CD4-positive, alpha-beta T cell treated with Interferon alpha-2 for 1 hour (primary cell): Measurements from ENCODE around the gene FHIT.
A peak's percentile ranks its signal among the peaks of the same experiment; 100 is the strongest.

ENCODE experiments used
- DNase-seq, 2 donors: peaks; one replicate each; pipeline ENCODE4 v3.0.0-alpha.2; 2020 to 2022

FHIT gene

DNA sequence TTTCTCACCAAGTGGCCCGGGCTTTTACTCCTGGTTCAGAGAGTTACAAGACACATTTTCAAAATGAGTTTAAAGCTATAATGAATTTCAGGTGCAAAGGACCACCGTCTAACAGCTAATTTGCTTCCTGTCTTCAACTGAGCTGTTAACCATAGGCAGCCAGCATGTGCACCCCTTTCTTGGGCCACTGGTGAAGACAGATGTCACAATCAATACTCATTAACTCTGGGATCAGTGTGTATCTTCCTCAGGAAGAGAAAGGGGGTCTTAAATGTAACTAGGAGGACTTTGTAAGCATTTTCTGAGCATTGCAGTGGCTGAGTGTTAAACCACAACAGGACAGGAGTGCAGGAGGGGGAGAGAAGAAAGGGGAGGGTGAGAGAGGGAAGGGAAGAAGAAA is 1450.8 kb downstream of the FHIT start:
- no peak for DNase-seq

DNA sequence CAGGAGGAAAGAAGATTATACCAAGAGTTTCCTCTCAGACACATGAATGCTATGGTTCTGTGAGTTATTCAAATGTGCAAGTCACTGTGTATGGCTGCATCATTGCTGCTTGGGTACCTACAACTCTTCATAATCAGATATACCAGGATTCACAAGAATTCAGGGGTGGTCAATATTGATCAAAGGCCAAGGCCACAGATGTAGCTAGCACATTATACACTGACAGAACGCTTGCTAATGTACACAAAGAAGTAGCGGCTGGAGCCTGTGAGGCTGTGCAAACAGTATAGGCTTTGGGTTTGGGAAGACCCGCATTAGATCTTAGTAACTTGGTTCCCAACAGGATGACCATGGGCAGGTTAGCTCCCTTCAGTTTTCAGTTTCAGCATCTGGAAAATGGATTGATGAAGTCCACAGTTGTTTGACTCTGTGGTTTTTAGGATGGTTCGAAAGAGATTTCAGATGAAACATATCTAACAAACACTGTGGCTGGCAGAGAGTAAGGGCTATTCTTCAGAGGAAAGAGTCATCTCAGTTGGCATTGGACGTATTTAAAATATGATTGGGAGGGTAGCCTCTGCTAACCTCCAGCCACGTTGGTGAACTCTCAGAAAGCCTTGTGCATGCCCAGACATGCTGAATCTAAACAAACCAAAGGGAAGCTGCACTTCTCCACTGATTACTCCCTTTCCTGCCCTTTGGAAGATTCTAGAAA is 1452.7 kb downstream of the FHIT start:
- no peak for DNase-seq

DNA sequence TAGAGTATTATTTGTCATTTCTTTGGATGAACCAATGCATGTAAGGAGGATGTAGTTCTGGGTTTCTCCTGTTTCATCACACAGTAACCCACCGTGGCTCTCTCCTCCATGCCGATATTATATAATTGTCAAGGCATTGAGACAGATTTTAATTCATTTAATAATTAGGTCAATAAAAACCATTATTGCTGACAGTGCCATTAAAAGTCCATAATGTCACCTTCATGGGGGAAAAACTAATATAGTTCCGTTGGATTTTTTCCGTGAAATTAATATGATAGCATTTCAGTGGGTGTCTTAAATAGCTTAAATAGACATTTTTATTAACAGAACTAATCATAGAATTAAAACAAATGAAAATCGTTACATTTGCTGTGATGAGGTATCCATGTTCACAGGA is 1453.7 kb downstream of the FHIT start:
- no peak for DNase-seq

DNA sequence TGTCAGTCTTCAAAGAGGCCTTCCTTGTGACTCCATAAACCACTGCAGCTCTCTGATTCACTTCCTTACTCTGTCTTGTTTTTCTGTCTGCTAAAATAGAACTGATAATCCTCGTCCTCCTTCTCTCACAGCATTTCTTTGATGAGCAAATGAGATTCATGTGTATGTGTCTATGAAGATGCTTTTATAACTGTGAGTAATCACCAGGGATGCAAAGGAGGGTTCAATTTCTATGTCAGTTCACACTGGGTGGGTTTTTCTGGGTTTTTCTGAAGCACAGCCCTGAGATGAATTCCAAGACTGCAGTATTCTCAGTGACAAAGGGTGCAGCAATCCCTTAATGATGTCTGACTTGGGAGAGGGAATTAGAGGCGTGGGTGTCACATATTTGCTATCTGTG is 1454.8 kb downstream of the FHIT start:
- no peak for DNase-seq

DNA sequence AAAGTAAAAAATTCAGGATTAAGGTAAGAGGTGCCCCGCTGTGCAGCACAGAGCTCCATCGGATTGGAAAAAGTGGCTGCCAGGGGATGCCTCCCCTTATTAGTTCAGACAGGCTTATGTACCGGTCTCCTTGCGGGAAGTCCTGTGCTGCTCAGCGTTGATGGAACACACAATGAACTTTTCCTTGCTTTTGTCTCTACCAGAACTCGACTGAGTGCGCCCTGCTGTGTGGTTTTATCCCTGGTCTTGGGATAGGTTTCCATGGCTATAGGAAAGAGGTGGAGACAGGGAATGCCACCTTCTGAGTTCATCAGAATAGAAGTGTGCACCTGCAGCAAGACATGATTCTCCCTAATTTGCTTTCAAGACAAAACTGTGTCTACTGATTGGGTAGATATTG is 1455.5 kb downstream of the FHIT start:
- DNase-seq = no peak

DNA sequence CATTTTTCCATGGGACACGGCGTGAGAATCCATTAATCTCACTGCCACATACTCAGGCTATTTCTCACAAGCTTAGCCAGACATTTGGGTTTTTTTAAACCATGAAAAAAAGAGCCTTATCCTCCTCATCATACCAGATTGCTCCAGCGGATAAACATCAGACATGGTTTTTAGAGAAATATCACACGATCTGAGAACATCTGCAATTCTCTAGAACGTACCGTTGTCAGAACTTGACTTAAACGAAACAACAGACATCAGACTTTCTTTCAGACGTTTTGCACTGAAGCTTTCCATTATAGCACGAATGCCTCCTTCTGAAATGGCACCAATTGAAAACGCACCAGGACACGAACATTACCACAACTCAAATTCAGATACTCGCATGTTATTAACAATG is 1457.3 kb downstream of the FHIT start:
- no peak for DNase-seq

DNA sequence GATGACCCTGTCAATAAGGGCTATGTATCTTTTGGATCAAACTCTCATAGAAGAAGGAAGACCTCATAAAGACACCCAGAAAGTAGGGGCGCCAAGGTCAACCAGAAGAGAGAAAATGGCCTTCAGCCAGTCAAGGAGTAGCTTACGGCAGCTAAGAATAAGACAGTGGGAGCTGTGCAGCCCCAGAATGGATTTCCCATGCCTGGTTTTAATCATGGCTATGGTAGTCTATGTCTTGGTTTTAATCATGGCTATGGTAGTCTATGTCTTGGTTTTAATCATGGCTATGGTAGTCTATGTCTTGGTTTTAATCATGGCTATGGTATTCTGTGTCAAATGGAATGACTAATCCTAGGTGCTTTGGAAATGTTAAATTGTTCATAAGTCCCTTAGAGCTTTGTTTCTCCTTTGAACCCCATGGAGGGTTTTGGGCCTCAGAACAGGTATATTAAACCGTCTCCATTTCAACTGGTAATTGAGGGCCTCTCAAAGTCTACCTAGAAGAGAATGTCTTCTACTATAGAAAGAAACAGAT is 1459.4 kb downstream of the FHIT start:
- no peak for DNase-seq

DNA sequence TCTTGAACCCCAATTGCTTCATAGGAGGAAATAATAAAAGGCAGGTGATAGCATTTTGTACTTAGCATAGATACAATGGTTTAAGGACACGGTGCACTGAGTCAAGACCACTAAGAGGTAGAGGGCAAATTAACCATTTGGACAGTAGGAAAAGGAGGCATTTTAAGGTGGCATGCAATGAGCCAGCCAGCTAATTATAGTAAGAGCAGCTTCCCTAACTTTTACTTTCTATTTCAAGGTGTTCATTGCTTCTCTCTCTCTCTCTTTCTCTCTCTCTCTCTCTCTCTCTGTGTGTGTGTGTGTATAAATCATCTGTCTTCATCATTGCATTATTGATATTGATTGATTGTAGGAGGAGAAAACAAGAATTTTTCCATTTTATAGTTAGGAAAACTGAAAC is 1461.0 kb downstream of the FHIT start:
- DNase-seq = no peak

DNA sequence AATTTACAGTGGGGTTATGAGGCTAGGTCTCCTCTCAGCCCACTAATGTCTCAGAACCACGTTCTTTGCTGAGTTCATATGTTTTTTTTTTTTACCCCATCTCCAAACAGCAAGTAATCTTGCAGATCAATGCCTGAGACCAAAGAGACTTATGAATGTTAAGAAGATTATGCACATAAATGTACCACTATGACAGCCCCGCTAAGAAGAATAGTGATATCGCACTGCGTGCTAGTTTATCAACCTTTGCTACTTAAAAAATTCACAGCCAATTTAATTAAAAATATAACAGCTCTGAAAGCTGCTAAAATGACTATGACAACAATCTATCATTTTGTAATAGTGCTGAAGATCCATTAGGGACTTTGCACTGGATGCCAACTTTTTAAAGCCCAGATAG is 1462.5 kb downstream of the FHIT start:
- DNase-seq = no peak

DNA sequence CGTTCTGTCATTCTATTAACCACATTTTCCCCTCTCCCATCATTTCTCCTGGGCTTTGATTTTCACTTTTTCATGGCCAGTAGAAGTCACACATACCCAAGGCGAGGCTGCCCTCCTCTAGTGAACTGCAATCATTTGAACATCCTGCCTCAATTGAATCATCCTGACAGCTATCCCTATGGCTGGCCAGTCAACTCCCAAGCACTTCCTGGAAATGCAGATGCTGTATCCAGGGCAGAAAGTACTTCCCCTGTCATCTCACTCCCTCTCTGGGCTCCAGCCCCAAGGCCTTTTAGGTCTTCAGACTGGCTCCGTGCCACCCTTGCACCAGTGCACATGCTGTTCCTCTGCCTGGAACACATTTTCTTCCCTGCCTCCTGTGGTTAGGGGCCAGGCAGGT is 1463.1 kb downstream of the FHIT start:
- DNase-seq = no peak

DNA sequence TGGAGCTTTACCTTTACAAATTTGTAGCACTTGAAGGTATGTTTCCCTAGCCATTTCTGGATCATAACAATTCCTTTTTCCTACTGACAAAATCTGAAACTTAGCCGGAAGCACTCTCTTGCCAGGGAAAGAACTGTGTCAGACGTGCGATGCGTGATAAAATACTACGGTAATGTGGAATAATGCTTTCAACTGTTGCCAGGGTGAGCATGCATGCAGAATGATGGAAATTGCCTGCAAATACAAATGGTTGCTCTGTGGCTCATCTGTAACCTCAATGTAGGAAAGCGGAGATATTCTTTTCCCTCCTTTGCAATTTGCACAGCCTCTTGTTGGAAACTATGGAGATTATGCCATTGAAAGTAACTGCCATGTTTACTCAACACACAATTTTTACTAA is 1464.9 kb downstream of the FHIT start:
- DNase-seq = no peak

DNA sequence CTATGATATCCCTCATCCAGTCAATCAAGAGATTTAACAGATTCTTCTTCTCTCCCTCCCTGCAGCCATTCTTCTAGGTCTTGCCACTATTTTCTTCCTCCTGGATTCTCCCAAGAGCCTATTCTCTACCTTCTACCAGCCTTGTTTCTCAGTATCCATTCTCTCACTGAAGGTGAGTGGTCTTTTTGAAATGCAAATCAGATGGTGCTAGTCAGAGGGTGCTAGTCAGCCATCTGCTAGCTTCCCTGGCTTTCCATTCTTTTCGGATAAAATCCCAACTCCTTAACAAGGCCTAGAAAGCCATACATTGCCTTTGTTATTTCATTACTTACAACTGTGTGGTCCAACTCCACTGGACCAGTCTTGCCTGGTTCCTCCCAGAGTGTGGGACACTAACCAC is 1467.1 kb downstream of the FHIT start:
- DNase-seq = no peak

DNA sequence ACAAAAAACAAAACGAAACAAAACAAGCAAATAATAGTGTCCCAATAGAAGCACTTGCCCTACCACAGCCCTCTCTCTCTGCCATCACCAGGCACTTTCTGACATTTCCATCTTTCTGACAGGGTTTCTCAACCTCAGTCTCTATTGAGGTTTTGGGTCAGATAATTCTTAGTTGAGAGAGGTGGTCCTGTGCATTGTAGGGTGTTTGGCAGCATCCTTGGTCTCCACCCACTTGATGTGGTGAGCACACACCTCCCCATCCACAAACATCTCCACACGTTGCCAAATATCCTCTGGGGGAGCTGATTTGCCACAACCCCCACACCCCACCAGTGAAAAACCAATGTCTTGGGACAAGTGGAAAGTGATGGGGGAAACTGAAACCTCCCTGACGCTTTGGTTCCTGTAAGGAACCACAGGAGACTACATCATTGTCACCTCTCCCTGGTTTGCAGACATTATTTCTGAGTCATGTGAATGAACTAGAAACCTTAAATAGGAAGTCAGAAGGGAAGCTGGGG is 1467.7 kb downstream of the FHIT start:
- peak in 1 of 2 donors; percentile 18 for DNase-seq

DNA sequence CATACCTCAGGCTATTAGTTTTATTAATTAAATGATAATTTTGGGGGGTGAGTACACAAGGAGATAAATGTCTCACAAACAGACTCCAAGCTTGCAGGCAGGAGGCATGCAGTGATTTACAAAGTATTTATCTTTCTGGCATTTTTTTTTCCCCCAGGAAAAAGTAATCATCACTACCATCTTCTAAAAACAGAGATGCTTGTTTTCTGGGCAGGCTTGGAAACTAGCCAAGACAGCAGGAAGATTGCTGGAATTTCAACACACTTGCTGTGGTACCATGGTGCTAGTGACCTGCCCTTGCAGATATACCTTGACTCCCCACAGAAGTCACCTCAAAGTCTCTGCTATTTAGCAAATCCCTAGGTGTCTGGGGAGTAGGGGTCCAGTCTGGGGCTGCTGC is 1468.6 kb downstream of the FHIT start:
- DNase-seq = no peak

DNA sequence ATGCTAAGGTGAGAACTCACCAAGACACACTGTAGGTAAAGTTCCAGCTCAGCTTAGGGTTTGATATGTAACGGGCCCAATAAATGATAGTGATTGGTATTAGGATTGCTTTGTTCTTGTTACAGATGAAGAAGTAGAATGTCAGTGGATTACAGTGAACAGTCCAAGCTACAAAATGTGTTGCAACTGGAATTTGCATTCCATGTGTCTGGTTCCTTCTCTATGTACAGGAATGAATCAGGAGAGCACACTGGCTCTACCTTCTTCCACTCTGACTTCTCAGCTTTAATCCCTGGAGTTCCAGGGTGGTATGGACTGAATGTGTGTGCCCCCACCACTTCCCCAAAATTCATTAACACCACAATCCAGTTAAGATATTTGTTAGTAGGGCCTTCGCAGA is 1471.0 kb downstream of the FHIT start:
- no peak for DNase-seq

DNA sequence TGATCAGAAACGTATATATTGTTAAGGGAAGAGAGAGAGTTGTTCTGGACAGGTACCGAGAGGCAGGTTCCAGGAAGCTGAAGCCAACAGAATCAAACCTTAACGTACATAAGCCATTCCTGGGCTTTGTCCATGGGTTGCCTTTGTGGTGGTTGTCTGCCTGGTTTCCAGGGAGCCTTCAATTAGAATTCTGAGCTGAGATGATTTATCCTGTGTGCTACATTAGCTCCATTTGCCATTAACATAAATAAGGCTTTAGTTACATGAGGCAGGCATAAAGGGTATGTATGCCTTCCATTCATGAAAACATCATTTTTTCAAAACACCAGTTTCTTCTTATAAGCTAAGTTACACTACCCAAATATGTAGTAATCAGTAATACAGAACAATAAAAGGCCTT is 1472.0 kb downstream of the FHIT start:
- no peak for DNase-seq

DNA sequence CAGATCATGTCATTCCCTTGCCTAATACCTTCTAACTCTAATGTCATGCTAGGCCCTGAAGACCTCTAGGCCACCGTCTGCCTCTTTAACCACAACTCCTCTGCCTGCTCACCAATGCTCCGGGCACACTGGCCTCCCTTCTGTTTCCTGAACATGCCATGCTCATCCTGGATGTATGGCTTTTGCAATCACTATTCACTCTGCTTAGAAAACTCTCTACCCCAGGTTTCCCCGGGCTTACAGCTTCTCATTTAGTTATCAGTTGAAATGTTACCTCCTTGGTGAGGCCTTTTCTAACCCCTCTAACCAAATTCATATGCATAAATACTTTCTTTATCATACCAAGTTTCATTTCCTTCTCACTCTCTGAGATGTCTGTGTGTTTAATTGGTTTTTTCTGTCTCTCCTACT is 1473.6 kb downstream of the FHIT start:
- no peak for DNase-seq

DNA sequence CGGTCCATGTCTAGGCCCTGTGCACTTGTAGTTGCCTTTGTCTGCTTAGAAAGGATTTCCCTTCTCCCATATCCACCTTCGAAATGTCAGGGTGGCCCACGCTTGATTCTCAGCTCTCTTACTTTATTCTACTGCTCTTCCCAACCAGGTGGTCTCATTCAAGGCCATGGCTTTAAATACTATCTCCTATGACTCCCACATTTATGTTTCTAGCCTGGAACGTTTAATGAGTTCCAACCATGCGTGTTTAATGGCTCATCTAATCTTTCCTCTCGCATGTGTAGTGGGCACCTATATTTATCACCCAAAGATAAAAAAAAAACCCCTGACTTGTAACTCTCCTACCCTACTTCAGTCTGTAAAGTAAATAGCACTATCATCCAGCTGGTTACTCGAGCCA is 1474.2 kb downstream of the FHIT start:
- DNase-seq = no peak

DNA sequence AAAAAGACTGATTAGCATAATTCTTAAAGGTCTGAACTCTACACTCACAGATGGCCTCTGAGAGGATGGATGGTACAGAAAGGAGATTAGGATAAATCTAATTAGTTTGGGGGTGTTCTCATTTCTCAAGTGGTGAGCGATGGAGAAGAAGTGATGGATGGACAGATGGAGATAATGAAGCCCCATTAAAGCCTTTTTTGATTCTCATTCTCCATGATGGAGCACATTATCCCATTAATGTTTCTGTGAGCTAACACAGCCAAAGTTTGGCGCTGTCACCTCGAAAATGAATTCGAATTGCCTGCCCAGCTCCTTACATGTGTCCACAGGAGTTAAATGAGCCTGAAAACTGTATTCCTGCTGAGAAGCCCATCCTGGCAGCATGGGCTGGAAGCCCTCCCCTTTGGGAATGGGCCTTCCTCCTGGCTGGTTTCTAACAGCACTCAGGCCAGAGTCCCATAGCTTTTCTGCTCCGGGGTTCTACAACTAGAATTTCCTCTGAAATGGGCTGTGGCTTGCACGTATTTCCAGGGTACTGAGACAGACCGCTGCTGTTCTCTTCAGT is 1475.4 kb downstream of the FHIT start:
- no peak for DNase-seq

DNA sequence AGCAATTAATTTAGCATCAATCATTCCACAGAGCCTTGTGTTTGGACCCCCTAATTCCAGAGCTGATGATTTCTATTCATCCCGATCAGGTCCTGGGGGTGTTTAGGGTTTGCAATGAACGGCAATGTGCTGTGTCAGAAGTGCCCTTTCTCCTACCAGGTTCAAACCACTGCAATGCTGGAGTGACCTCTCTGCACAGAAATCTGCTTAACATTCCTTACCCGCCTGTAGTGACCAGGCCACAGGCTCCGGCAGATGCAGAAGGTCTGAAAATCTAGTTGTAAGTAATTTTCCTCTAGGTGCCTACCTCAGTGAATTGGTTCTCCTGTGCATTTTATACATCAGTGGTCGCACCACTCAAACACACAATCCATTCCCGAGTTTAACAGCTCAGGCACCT is 1476.1 kb downstream of the FHIT start:
- DNase-seq = no peak

DNA sequence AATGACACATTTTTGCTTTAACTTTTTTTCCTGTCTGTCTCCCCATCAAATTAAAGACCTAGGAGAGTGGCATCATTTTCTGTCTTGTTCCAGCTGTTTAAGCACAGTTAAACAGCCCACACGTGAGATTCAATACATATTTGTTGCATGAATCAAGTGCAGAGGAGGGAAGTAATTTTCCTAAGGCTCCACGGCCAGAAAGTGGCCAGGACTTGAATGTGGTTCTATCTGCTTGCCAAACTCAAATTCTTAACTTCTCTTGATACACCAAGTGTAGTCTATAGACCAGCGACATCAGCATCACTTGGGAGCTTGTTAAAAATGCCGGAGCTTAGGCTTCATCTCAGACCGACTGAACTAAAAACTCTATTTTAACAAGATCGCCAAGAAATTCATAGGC is 1476.6 kb downstream of the FHIT start:
- no peak for DNase-seq

DNA sequence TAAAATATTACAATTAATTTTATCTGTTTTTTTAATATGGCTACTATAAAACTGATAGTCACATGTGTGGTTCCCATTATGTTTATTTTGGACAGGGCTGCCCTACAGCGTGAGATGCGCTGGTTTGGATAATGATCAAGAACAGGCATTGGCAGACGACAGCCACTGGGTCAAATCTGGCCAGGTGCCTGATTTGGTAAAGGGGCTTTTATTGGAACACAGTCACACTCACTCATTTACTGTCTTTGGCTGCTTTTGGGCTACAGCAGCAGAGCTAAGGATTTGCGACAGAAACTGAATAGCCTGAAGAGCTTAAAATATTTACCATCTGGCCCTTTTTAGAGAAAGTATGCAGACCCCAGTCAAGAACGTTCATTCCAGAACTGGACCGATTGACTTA is 1477.3 kb downstream of the FHIT start:
- DNase-seq = no peak

DNA sequence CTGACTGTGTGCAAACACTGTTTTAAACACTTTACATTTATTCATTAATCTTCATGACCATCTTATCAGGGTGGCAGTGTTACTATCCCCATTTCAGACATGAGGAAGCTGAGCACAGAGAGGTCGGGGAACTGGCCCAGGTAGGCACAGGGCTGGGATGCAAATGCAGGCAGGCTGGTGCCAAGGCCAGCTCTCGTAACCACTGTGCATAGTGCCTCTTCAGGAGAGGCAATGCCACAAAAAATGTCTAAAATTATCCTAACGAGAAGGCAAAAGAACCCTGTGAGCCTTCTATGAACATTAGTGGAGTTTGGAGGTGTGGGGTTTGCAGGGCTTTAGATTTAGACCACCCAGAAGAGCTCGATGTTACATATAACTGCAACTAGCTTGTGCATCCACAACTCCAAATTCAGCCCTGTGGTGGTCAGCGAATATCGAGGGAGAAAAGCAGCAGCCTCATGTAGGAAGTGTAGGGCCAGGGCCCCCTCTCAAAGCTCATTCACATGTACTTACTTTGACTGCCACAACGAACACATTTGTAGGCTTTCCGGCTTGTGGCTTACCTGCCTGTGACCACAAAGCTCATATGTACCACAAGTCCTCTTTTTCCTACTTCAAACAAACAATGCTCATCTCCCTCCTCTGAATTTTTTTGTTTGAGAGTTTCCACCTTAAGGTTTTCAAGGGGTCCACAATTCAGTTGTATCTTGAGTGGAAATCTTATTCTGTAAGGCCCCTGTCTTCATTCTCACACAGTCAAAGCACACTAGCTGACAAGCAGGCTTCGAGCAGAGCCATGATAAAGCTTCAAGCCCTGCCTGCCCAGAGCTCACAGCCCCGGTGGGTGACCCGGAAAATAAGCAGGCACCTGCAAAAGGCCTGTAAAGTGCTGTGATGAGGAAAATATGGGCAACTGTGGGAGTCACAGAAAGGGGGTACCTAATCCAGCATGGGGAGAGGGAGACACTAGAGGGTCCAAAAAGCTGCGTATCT is 1478.5 kb downstream of the FHIT start:
- DNase-seq = peak; percentile 41 to 61
